Vagina (tissue), 2 donors: ENCODE measurements around the gene GBP7. TPM values are rescaled to one million over a fixed set of nuclear protein-coding genes. Genes with fewer than 3 reads are reported as not detected.
"Not testable (repeated sequence)": the region's sequence is repeated elsewhere in the genome, so short reads cannot be mapped to it uniquely, and the experiment has no call there.

Source experiments
- DNase-seq, 2 donors: peaks; one replicate each; pipeline ENCODE4 v3.0.0-alpha.2; 2017; ENCODE audit errors: extremely low spot score in 2 of 2
- H3K27ac ChIP-seq: fragments of 200-600 bp; sonication (generic); one replicate; pipeline ENCODE4 v1.5.1; 2019
- H3K27me3 ChIP-seq: fragments of 200-600 bp; sonication (generic); one replicate; pipeline ENCODE4 v1.5.1; 2019
- H3K36me3 ChIP-seq, 2 donors: fragments of 200-600 bp; sonication (generic); one replicate each; pipeline ENCODE4 v1.5.1; 2017 to 2019
- H3K4me1 ChIP-seq: fragments of 200-600 bp; sonication (generic); one replicate; pipeline ENCODE4 v1.5.1; 2019
- H3K4me3 ChIP-seq, 2 donors: fragments of 200-600 bp; sonication (generic); 1 replicate in 1 of 2; 2 replicates in 1 of 2; pipeline ENCODE4 v1.5.1; 2016 to 2019
- H3K9me3 ChIP-seq: fragments of 200-600 bp; sonication (generic); one replicate; pipeline ENCODE4 v1.5.1; 2019
- CTCF ChIP-seq, 3 experiments: fragments of 450-650 bp in 2 of 3; fragments of 200-600 bp in 1 of 3; sonication (generic) in 1 of 3; IDR thresholded peaks; one replicate each; pipeline ENCODE4 v1.5.1; 2017 to 2019; ENCODE audit warnings: antibody characterized with exemption in 3 of 3, mild to moderate bottlenecking in 2 of 3, moderate library complexity in 2 of 3
- POLR2A ChIP-seq, 2 donors: fragments of 450-650 bp; IDR thresholded peaks; one replicate each; pipeline ENCODE4 v1.6.1; 2017; ENCODE audit warnings: antibody characterized with exemption in 2 of 2, mild to moderate bottlenecking in 2 of 2, moderate library complexity in 2 of 2
- POLR2AphosphoS5 ChIP-seq, 2 donors: sonication (generic); formaldehyde crosslinking; IDR thresholded peaks; one replicate each; pipeline ENCODE4 v1.9.0; 2017; ENCODE audit warnings: antibody characterized with exemption in 2 of 2, mild to moderate bottlenecking in 2 of 2, low read depth in 1 of 2; ENCODE audit not compliant: insufficient read depth in 1 of 2
- intact Hi-C: fragments of 100-400 bp; cut with DNase I; formaldehyde crosslinking; loops from one replicate; pipeline ENCODE4 v1.15.1; 2023
- total RNA-seq: library from RNA; depleted of rRNA; stranded (reverse); fragments of >200 nt; gene quantifications from one replicate; pipeline ENCODE4 v1.2.3, GENCODE V29; 2016

GBP7 gene
- total RNA-seq: not detected

GRCh38 chr1:89175601-89176256 is at the start of gene GBP7:
TSS of gene GBP7 (minus strand) at chr1:89176003. CDS start at chr1:89171935, 4,068 bp downstream.
- TF ChIP-seq POLR2AphosphoS5 (IDR thresholded peaks at IDR 0.05; ENCODE audit: insufficient read depth in 1 of 2, low read depth in 1 of 2): no peak
- no peak for TF ChIP-seq POLR2A (IDR thresholded peaks at IDR 0.05)
- no peak for TF ChIP-seq CTCF (IDR thresholded peaks at IDR 0.05)
- no peak within 1 kb of the TSS for H3K4me3 ChIP-seq
- H3K4me1 ChIP-seq: no peaks in the 10 kb centered on the region
- no peaks in the 10 kb centered on the region for H3K36me3 ChIP-seq
- H3K27ac ChIP-seq: no peak within 1 kb of the TSS
- DNase-seq: no peak
- intact Hi-C loops: no loop called here
- no peaks in the 10 kb centered on the region for H3K9me3 ChIP-seq
- no peaks in the 10 kb centered on the region for H3K27me3 ChIP-seq

- Histone ChIP-seq H3K4me1 (no peaks in the 10 kb centered on the region), H3K4me3 (no peak overlapping the region), H3K9me3 (no peaks in the 10 kb centered on the region), H3K36me3 (no peaks in the 10 kb centered on the region), H3K27ac (no peak overlapping the region), H3K27me3 (no peaks in the 10 kb centered on the region)
- intact Hi-C loops: no loop called here
- no peak for TF ChIP-seq POLR2A (IDR thresholded peaks at IDR 0.05)
- no peak for TF ChIP-seq POLR2AphosphoS5 (IDR thresholded peaks at IDR 0.05; ENCODE audit: insufficient read depth in 1 of 2, low read depth in 1 of 2)
- no peak for TF ChIP-seq CTCF (IDR thresholded peaks at IDR 0.05)
- no peak for DNase-seq
Observed at GRCh38 chr1:89221341-89221740, 45.5 kb upstream of the GBP7 start.

GRCh38 chr1:89219851-89220250 is 44.0 kb upstream of the GBP7 start:
- DNase-seq, H3K36me3 ChIP-seq, H3K27ac ChIP-seq, H3K4me1 ChIP-seq, H3K9me3 ChIP-seq, H3K4me3 ChIP-seq, H3K27me3 ChIP-seq, intact Hi-C loops: not testable (repeated sequence)

GRCh38 chr1:89218941-89219340 is 43.1 kb upstream of the GBP7 start:
- H3K27me3 ChIP-seq, intact Hi-C loops, H3K36me3 ChIP-seq, H3K9me3 ChIP-seq, H3K4me3 ChIP-seq, H3K4me1 ChIP-seq, DNase-seq, H3K27ac ChIP-seq: not testable (repeated sequence)

GRCh38 chr1:89213347-89213746 is 37.5 kb upstream of the GBP7 start:
- no peak for DNase-seq
- no peaks in the 10 kb centered on the region for H3K36me3 ChIP-seq
- TF ChIP-seq POLR2A (IDR thresholded peaks at IDR 0.05) (no peak), POLR2AphosphoS5 (IDR thresholded peaks at IDR 0.05; ENCODE audit: insufficient read depth in 1 of 2, low read depth in 1 of 2) (no peak), CTCF (IDR thresholded peaks at IDR 0.05) (no peak)
- no peaks in the 10 kb centered on the region for H3K4me1 ChIP-seq
- H3K9me3 ChIP-seq: no peaks in the 10 kb centered on the region
- no peak overlapping the region for H3K4me3 ChIP-seq
- H3K27me3 ChIP-seq: no peaks in the 10 kb centered on the region
- no peak overlapping the region for H3K27ac ChIP-seq
- intact Hi-C loops: no loop called here

GRCh38 chr1:89211035-89211634 is 35.3 kb upstream of the GBP7 start:
- no peak for DNase-seq
- intact Hi-C loops: no loop called here
- Histone ChIP-seq H3K9me3 (no peaks in the 10 kb centered on the region), H3K27me3 (no peaks in the 10 kb centered on the region), H3K4me3 (no peak overlapping the region), H3K4me1 (no peaks in the 10 kb centered on the region), H3K27ac (no peak overlapping the region), H3K36me3 (no peaks in the 10 kb centered on the region)
- TF ChIP-seq CTCF (IDR thresholded peaks at IDR 0.05) (no peak), POLR2A (IDR thresholded peaks at IDR 0.05) (no peak), POLR2AphosphoS5 (IDR thresholded peaks at IDR 0.05; ENCODE audit: insufficient read depth in 1 of 2, low read depth in 1 of 2) (no peak)
